Left renal pelvis (tissue), 4 donors: ENCODE data around the gene NOTCH4. TPM values are rescaled to one million over a fixed set of nuclear protein-coding genes. Genes with fewer than 3 reads are reported as not detected.
A peak's percentile ranks its signal among the peaks of the same experiment; 100 is the strongest.
"Not testable (repeated sequence)": the region's sequence is repeated elsewhere in the genome, so short reads cannot be mapped to it uniquely, and the experiment has no call there.

ENCODE experiments used
- DNase-seq, 4 donors: peaks; one replicate each; pipeline ENCODE4 v3.0.0-alpha.2; 2013; ENCODE audit warnings: low read depth in 4 of 4, low spot score in 3 of 4
- polyA plus RNA-seq, 4 donors: library from polyadenylated mRNA; unstranded; fragments of 120-200 nt; gene quantifications; one replicate each; pipeline ENCODE4 v1.2.1, GENCODE V29; 2013; ENCODE audit not compliant: insufficient read length in 4 of 4

Gene NOTCH4
- polyA plus RNA-seq, 4 donors = 14.3 to 19.3 (median 17.0) TPM

GRCh38 chr6:32194825-32195651 is 28.8 kb downstream of the NOTCH4 start:
- DNase-seq = no peak

DNA sequence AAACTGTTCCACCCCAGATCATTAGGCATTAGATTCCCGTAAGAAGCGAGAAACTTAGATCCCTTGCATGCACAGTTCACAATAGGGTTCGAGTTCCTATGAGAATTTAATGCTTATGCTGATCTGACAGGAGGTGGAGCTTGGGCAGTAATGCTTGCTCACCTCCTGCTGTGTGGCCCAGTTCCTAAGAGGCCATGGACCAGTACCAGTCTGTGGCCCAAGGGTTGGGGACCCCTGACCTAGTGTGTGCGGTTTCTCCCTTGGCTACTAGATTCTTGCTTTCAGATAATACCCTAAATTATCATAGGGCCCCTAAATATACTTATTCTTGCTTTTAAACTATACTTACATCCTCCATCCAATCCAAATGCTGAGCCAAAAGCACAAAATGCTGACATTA is 29.5 kb downstream of the NOTCH4 start:
- no peak for DNase-seq

DNA sequence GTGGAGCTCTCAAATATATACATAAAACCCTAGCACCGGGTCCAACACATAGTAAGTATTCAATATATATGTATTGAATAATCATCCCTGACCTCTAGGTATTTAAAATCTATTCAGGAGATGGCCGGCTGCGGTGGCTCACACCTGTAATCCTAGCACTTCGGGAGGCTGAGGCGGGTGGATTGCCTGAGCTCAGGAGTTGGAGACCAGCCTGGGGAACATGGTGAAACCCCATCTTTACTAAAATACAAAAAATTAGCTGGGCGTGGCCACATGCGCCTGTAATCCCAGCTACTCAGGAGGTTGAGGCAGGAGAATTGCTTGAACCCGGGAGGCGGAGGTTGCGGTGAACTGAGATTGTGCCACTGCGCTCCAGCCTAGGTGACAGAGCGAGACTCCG is 30.8 kb downstream of the NOTCH4 start:
- not testable (repeated sequence) for DNase-seq

DNA sequence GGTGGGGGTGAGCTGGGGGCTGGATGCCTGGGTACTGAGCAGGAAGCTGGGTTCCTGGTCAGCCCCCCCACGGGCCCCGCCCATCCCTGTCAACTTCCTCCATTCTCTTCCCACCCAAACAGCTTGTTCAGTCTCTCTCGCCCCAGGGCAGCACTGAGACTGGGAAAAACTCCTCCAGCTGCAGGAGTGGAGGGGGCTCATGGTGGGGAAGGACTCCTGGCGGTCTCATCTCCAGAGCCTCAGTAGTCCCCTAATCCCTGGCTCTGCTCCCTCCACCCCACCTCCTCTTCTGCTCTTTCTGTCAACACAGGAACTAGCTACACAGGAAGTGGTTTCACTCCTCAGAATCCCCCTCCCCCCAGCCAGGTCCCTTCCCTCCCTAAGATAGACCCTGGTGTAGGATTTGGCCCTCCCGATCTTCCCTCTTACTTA is 31.2 kb downstream of the NOTCH4 start, which contains the start of gene GPSM3:
GPSM3 (minus strand) TSS at position 36 of the 432 bp plus-strand sequence. CDS start 130 bp downstream, outside the sequence.
- DNase-seq = no peak

DNA sequence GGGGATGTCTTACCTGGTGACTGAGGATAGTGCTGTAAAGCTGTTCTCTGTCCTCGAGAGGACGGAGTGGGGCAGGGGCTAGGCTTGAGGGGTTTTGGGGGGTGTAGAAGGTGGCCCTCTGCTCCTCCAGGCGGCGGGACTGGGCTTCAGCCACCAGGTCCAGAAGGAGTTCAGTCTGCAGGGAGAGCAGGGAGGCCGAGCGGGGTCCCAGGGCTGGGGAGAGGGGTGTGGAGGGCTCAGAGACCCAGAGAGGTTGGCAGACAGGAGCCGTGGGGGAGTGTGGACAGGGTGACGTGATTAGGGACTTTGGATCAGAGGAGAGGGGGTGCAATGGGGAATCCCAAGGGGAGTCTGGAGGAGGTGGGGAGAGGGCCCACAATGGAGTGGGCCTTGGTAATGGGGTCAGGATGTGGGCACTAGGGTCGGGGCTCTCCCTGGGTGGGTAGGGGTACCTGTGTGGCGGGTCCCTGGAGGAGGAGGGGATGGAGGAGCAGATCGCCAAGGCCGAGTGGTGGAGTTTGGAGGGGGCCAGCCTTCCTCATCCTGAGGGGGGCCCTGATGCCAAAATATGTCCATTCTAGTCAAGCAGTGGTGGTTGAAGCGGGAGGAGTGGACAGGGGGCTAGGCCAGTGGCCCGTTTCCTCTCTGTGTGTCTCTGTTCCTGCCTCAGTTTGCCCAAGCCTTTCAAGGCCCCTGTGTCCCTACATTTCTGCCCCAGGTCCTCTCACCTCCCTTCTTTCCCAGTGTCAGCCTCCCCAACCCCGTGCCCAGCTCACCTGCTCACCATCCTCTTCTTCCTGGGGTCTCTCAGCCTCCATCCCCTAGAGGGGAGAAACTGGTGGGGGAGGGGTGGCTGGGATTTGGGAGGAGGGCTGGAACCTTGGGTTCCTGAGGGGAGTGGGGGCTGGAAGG is 31.9 kb downstream of the NOTCH4 start:
- no peak for DNase-seq

GRCh38 chr6:32190911-32191677 is 32.8 kb downstream of the NOTCH4 start:
- DNase-seq = no peak

GRCh38 chr6:32190054-32190851 is 33.6 kb downstream of the NOTCH4 start, which contains the start of gene PBX2:
Gene PBX2 (minus strand): TSS chr6:32190202. CDS start chr6:32189915, 287 bp downstream.
- peak; percentile 87 to 93 (median 91) for DNase-seq

DNA sequence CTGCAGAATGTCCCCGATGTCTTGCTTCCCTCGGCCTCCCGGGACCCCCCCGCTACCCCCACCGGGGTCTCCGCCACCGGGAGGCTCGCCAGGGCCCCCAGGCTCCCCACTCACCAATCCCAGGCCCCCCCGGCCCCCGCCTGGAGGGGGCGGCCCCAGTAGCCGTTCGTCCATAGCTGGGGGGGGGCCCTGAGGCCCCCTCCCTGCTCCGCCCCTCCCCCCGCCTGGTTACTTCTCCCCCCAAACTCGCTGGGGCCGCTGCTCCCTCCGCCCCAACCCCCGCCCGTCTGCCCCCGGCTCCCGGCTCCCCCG is 34.2 kb downstream of the NOTCH4 start:
- DNase-seq = no peak

DNA sequence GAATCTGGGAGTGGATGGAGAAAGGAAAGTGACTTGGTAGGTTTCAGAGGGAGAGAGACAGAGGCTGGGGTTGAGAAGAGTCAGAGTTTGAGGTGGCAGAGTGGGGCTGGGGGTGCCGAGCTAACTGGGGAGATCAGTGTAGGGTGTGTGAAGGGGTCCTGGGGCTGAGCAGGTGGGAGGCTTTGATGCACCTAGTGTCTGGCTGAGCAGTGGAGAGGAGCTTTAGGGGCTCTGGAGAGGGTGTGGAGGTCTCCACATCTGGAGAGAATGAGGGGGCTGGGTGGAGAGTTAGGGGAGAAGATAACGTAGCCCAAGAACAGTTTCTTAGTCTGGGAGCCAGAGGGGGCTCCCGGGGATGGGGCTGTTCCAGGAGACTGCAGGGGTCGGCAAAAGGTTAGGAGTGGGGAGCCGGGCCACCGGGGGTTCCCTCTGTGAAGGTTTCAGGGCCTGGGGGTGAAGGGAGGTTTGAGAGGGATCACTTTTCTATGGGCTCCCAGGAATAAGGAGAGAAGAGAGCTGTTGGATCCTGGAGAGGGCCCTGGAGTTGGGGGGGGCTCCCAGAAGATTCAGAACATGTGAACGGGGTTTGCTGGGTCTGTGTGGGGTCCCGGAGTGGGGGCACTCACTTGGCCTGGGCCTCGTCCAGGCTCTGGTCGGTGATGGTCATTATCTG is 34.7 kb downstream of the NOTCH4 start:
- no peak for DNase-seq

DNA sequence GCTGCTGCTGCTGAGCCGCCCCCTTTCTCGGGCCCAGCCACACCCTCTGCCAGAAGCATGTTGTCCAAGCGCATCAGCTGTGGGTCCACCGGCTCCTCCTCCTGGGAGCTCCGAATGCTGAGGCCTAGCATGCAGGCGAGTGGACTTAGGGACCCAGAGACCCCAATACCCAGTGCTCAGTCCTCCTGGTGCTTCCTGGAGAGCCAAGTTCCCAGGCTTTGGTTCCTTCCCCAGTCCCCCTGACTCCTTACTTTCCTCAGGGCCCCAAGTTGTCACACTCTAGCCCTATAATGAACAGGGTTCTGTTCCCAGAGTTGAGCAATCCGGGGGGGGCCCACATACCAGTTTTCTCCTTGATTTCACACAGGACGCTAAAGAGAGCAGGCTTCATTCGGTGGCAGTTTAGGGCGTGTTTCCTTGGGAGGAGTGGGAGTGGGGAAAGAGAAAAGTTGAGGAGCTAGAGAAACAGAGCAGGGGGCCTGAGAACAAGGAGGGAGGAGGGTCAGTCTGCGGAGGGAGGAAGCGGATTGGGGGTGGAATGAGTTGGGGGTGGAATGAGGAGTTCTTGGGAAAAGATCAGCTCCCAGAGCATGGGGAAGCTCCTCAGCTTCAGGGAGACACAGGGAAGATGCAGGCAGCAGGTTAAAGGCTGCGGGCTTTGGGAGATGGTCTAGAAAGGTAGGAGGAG is 35.3 kb downstream of the NOTCH4 start:
- no peak for DNase-seq

- DNase-seq = not testable (repeated sequence)
These were observed 36.0 kb downstream of the NOTCH4 start for GRCh38 chr6:32187725-32188380.

- no peak for DNase-seq
These were observed 36.7 kb downstream of the NOTCH4 start for GRCh38 chr6:32187009-32187709.

DNA sequence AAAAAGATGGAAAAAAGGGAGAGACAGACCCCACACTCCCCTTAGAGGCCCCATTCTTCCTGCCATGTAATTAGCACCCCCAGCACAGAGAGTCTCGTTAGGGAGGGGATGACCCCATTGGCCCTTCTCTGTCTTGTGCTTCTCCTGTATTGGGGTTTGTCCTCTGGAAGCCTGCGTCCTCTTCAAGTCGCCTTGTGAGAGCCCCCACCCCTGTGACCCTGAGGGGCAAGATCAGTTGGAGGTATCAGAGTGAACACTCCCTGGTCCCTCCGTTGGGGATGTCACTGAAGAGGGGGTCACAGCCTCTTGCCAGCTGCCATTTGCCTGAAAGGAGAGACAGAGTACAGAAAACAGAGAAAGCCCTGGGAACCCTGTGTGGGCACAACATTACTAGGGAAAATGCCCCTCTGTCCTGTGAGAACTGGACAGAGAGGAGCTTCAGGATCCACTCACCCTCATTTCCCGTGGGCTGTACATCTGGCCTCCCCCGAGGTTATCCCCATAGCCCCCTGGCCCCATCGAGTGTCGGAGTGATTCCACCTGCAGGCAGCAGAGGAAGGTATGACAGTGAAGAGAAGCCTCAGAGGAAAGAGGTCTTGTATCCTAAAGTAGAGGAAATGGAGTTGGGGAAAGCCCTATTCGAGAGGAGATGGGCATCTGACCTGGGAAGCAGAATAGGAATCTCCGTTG is 37.6 kb downstream of the NOTCH4 start:
- not testable (repeated sequence) for DNase-seq

DNA sequence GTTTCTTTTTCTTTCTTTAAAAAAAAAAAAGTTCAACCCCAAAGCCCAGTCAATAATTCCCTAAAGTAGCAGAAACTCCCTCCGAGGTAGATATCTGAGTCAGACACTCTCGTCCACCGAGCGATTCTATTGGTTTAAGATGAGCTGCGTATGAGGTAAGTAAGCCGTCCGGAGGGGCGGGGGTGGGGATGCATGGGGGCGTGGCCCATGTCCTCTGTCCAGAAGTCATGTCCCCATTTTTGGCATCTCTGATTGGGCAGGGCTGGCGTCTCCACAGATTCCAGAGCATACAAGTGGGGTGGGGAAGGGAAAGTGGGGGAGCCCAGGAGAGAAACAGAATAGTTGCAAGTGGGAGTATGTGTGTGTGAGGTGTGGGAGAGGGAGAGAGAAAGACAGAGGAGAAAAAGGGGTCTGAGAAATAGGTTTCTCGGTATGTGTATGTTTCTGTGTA is 38.2 kb downstream of the NOTCH4 start:
- not testable (repeated sequence) for DNase-seq

GRCh38 chr6:32184084-32184640 is 39.7 kb downstream of the NOTCH4 start, which contains the start of gene AGER:
Gene AGER (minus strand): TSS chr6:32184253. CDS start chr6:32184222, 31 bp downstream.
- DNase-seq = no peak

DNA sequence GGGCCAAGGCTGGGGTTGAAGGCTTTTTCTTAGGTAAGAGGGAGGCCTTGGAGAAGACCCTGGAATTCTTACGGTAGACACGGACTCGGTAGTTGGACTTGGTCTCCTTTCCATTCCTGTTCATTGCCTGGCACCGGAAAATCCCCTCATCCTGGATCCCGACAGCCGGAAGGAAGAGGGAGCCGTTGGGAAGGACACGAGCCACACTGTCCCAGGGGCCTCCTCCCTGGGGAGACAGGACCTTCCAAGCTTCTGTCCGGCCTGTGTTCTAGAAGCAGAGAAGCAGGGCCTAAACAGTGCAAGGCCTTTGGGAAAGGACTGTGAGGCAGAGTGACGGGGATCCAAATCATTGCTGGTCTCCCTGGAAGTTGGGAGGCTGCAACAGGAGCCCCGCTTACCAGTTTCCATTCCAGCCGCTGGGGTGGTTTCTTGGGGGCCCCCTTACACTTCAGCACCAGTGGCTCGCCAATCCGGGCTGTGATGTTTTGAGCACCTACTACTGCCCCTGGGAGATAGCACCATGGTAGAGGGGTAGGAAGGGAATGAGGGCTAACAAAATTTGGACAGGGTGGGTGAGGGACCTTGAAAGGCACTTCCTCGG is 40.3 kb downstream of the NOTCH4 start:
- no peak for DNase-seq
